Measurements from ENCODE around the gene DDIT3.

The DDIT3 gene

DNA sequence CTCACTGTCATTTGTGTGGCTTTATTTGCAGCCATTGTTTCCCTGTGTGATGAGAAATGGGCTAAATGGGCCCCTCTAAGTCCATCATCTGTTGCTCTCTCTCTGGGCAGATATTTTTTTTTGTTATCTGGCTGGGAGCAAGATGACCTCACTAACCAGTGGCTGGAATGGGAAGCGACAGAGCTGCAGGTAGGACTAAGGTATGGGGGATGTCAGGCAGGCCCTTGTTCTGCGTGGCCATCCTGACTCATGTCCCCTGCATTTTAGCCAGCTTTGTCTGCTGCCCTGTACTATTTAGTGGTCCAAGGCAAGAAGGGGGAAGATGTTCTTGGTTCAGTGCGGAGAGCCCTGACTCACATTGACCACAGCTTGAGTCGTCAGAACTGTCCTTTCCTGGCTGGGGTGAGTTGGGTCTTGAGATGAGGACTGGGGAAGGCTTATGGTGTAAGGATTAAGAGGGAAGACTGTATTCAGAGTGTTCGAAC lies 31.1 kb downstream of the DDIT3 start:
- no peak for DNase-seq
- TF ChIP-seq, protein P1, sequence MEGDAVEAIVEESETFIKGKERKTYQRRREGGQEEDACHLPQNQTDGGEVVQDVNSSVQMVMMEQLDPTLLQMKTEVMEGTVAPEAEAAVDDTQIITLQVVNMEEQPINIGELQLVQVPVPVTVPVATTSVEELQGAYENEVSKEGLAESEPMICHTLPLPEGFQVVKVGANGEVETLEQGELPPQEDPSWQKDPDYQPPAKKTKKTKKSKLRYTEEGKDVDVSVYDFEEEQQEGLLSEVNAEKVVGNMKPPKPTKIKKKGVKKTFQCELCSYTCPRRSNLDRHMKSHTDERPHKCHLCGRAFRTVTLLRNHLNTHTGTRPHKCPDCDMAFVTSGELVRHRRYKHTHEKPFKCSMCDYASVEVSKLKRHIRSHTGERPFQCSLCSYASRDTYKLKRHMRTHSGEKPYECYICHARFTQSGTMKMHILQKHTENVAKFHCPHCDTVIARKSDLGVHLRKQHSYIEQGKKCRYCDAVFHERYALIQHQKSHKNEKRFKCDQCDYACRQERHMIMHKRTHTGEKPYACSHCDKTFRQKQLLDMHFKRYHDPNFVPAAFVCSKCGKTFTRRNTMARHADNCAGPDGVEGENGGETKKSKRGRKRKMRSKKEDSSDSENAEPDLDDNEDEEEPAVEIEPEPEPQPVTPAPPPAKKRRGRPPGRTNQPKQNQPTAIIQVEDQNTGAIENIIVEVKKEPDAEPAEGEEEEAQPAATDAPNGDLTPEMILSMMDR (IDR thresholded peaks at IDR 0.05; ENCODE audit: low read depth, low read length) = no peak
- Histone ChIP-seq H3K4me3 (ENCODE audit: low read depth, low read length) (peak overlapping the region; percentile 90), H3K27me3 (no peaks in the 10 kb centered on the region), H3K9me3 (no peaks in the 10 kb centered on the region), H3K36me3 (peaks cover 47% of the 10 kb centered on the region), H3K4me1 (no peaks in the 10 kb centered on the region)

DNA sequence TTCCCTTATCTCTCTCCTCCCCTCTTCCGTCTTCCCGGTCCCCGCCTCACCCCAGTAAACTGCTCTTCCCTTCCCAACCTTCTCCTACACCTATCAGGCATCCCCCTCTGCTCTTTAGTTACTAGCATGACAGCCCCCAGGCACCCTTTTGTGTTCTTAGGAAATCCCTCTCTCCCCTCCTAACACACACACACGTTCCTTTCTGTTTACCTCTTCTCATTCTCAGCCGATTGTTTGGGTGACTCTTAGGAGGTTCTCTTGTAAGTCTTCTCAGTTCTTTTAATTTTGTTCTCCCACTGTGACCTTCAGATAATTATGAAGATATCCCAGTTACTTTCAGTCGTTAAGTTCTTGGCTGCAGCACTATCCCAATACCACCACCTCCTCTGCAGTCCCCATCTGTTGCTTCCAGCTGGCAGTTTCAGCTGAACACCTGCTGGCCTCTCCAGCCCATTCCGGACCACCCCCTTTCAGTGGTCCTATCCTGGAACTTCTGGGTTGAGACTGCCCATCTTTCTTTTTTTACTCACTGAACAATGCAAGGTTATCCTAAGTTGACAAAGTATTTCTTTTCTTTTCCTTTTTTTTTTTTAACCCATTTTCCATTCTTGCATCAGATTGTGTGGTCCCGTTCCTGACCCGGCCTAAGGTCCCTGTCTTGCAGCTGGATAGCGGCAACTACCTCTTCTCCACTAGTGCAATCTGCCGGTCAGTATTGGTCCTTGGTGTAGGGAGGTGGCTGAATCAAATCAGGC lies 31.7 kb downstream of the DDIT3 start:
- H3K4me3 ChIP-seq (ENCODE audit: low read depth, low read length) = peak overlapping the region; percentile 90
- peaks cover 44% of the 10 kb centered on the region for H3K36me3 ChIP-seq
- TF ChIP-seq, protein P1 (IDR thresholded peaks at IDR 0.05; ENCODE audit: low read depth, low read length) = no peak
- no peak for DNase-seq
- no peaks in the 10 kb centered on the region for H3K9me3 ChIP-seq
- H3K27me3 ChIP-seq = no peaks in the 10 kb centered on the region
- H3K4me1 ChIP-seq = no peaks in the 10 kb centered on the region

DNA sequence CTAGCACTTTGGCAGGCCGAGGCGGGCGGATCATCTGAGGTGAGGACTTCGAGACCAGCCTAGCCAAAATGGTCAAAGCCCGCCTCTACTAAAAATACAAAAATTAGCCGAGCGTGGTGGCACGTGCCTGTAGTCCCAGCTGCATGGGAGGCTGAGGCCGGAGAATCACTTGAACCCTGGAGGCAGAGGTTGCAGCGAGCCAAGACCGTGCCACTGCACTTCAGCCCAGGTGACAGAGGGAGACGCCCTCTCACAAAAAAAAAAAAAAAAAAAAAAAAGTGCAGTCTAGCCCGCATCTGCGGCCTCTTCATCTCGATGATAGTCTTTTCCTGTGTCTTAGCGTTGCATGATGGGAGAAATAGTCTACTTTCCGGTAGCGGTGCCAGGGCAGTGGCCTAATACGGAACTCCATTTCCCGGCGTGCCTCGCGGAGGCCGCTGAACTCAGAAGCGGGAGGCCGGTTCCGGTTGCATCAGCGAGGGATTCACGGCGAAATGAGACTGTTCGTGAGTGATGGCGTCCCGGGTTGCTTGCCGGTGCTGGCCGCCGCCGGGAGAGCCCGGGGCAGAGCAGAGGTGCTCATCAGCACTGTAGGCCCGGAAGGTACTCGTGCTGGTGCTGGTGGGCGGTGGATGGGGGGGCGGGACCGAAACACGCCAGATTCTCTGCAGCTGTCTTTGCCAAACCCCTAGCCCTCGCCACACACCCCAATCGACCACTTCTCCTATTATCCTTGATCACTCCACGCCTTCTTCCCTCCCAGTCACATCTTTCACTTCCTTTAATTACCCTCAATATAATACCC lies 32.5 kb downstream of the DDIT3 start, which contains the start of gene MARS1:
MARS1 (plus strand) TSS at position 472 of the 805 bp plus-strand sequence; CDS start at position 495, 23 bp downstream.
- Histone ChIP-seq H3K27me3 (peaks cover 7% of the 10 kb centered on the region; the same call in 1 of the 2 replicates), H3K9me3 (no peaks in the 10 kb centered on the region), H3K36me3 (peaks cover 41% of the 10 kb centered on the region), H3K4me3 (ENCODE audit: low read depth, low read length) (peak within 1 kb of the TSS; percentile 90), H3K4me1 (no peaks in the 10 kb centered on the region)
- TF ChIP-seq, protein P1 (IDR thresholded peaks at IDR 0.05; ENCODE audit: low read depth, low read length) = no peak
- peak; percentile 94 for DNase-seq

DNA sequence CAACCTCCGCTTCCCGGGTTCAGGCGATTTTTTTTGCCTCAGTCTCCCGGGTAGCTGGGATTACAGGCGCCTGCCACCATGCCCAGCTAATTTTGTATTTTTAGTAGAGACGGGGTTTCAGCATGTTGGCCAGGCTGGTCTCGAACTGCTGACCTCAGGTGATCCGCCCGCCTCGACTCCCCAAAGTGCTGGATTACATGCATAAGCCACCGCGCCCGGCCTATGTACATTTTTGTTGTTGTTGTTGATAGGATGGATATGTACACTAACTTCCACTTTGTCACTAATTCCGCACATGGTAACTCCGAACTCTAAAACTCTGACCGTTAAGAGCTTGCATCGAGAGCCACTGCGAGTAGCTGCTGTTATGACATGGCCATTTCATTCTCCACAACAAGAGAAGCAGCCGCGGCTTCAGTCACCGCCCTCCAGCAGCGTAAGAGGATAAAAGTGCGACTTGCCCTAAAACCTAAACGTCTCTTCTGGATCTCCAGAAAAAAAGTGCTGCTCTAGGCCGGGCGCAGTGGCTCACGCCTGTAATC lies 33.2 kb downstream of the DDIT3 start:
- no peak for DNase-seq
- peaks cover 11% of the 10 kb centered on the region; the same call in 1 of the 2 replicates for H3K27me3 ChIP-seq
- no peaks in the 10 kb centered on the region for H3K4me1 ChIP-seq
- H3K9me3 ChIP-seq = no peaks in the 10 kb centered on the region
- H3K36me3 ChIP-seq = peaks cover 35% of the 10 kb centered on the region
- peak overlapping the region; percentile 90; the same call in 1 of the 2 replicates for H3K4me3 ChIP-seq (ENCODE audit: low read depth, low read length)
- TF ChIP-seq, protein P1 (IDR thresholded peaks at IDR 0.05; ENCODE audit: low read depth, low read length) = no peak

DNA sequence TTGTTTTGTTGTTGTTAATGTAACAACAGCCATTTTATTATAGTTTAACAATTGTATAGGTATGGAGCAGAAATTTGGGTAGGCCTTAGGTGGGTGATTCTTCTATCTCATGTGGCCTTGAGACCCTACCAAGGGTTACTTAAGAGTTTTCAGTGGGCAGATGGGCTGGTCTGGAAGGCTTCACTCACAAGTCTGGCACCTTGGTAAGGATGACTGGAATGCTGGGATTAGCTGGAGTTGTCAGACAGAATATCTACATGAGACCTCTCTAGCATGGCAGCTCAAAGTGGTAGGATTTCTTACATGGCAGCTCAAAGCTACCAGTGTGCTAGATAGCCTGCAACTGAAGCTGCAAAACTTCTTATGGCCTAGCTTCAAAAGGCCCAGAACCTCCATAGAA lies 34.6 kb downstream of the DDIT3 start:
- DNase-seq = no peak
- H3K4me1 ChIP-seq = no peaks in the 10 kb centered on the region
- TF ChIP-seq, protein P1 (IDR thresholded peaks at IDR 0.05; ENCODE audit: low read depth, low read length) = no peak
- H3K9me3 ChIP-seq = no peaks in the 10 kb centered on the region; the same call in 1 of the 2 replicates
- no peak overlapping the region for H3K4me3 ChIP-seq (ENCODE audit: low read depth, low read length)
- H3K36me3 ChIP-seq = peaks cover 20% of the 10 kb centered on the region
- peaks cover 25% of the 10 kb centered on the region for H3K27me3 ChIP-seq

All from BE2C (cell line).